Esophagus squamous epithelium (tissue), 5 donors: ENCODE data around the gene KCNJ2. TPM values are rescaled to one million over a fixed set of nuclear protein-coding genes. Genes with fewer than 3 reads are reported as not detected.

Experiments used
- DNase-seq: peaks from one replicate; lab custom pipeline; 2025; lab: John Stamatoyannopoulos, UW
- H3K27ac ChIP-seq, 4 donors: fragments of 200-600 bp; sonication (generic); one replicate each; pipeline ENCODE4 v1.5.1; 2016 to 2019; ENCODE audit warnings: mild to moderate bottlenecking in 1 of 4
- H3K27me3 ChIP-seq, 4 donors: fragments of 200-600 bp; sonication (generic); 1 replicate in 3 of 4; 2 replicates in 1 of 4; pipeline versions ENCODE4 v1.5.1 to v1.6.0; 2017 to 2021; ENCODE audit warnings: antibody characterized with exemption in 1 of 4
- H3K36me3 ChIP-seq, 3 donors: fragments of 200-600 bp; sonication (generic); one replicate each; pipeline ENCODE4 v1.5.1; 2016 to 2019
- H3K4me1 ChIP-seq, 3 donors: fragments of 200-600 bp; sonication (generic); one replicate each; pipeline ENCODE4 v1.5.1; 2017 to 2019
- H3K4me3 ChIP-seq, 4 donors: fragments of 200-600 bp; sonication (generic); 1 replicate in 3 of 4; 2 replicates in 1 of 4; pipeline ENCODE4 v1.5.1; 2016 to 2019; ENCODE audit warnings: mild to moderate bottlenecking in 2 of 4, moderate library complexity in 1 of 4
- H3K9me3 ChIP-seq, 3 donors: fragments of 200-600 bp; sonication (generic); one replicate each; pipeline ENCODE4 v1.5.1; 2016 to 2019
- POLR2A ChIP-seq, 4 donors: fragments of 450-650 bp; IDR thresholded peaks; one replicate each; pipeline ENCODE4 v1.6.1; 2017; ENCODE audit warnings: antibody characterized with exemption in 4 of 4, mild to moderate bottlenecking in 4 of 4, moderate library complexity in 3 of 4
- WGBS, 2 donors: methylation state at CpG; one replicate each; pipeline ENCODE4 v1.1.5; 2018; 5-methylcytosine and 5-hydroxymethylcytosine counted together
- intact Hi-C: fragments of 100-400 bp; cut with DNase I; formaldehyde crosslinking; loops from one replicate; pipeline ENCODE4 v1.15.0; 2022
- total RNA-seq, 4 donors: library from RNA; depleted of rRNA; stranded (reverse); fragments of >200 nt; gene quantifications; one replicate each; pipeline ENCODE4 v1.1.0, GENCODE V29; 2016
- TF ChIP-seq, protein P1 (sequence below), 6 experiments: fragments of 450-650 bp in 4 of 6; fragments of 200-600 bp in 2 of 6; sonication (generic) in 2 of 6; IDR thresholded peaks; one replicate each; pipeline ENCODE4 v1.5.1; 2016 to 2019; ENCODE audit warnings: antibody characterized with exemption in 6 of 6, mild to moderate bottlenecking in 4 of 6, moderate library complexity in 4 of 6
- donor health status: DM: yes; HTN: yes; CAD: no.

Gene KCNJ2
- total RNA-seq, 4 donors from 2014 or later, result 4.8 to 13.5 (median 8.0) TPM

DNA sequence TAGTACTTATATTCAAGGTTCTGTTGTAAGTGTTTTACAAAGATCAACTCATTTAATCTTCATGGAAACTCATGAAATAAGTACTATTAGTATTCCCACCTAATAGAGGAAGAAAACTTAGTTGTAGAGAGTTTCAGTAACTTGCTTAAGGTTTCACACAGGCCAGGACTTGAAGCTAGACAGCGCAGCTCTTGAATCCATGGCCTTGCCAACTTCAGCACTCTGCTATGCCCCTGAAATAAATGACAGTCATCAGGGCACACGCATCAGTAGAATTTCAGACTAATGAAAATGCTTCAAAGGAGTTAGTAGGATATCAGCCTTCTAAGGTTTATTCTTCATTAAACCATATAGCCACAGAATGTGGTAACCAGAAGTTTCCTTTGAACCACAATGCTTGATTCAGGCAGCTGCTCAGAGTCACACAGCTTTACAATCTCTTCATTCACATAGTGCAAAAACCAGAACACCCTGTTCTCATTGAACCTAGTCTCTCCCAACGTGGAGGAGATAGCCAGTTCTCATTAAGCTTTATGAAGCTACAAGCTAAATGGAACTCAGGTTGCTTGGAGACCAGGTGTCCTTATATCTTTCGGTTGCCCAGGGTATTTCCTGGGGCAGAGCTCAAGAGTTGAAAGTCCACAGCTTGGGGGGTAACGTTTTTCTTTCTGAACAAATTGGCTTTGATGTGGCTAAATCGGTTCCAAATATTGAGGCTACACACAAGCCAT lies 39.7 kb downstream of the KCNJ2 start:
- Histone ChIP-seq H3K9me3 (no peaks in the 10 kb centered on the region), H3K4me1 (peaks cover 0 to 35% (median 0%) of the 10 kb centered on the region in 3 donors), H3K4me3 (no peak overlapping the region), H3K27ac (no peak overlapping the region), H3K27me3 (no peaks in the 10 kb centered on the region), H3K36me3 (no peaks in the 10 kb centered on the region)
- intact Hi-C loops, result no loop called here
- WGBS, 2 donors, result 65% methylated on average over 6 of the region's 6 CpGs
- no peak for TF ChIP-seq POLR2A (IDR thresholded peaks at IDR 0.05)
- TF ChIP-seq, protein P1, sequence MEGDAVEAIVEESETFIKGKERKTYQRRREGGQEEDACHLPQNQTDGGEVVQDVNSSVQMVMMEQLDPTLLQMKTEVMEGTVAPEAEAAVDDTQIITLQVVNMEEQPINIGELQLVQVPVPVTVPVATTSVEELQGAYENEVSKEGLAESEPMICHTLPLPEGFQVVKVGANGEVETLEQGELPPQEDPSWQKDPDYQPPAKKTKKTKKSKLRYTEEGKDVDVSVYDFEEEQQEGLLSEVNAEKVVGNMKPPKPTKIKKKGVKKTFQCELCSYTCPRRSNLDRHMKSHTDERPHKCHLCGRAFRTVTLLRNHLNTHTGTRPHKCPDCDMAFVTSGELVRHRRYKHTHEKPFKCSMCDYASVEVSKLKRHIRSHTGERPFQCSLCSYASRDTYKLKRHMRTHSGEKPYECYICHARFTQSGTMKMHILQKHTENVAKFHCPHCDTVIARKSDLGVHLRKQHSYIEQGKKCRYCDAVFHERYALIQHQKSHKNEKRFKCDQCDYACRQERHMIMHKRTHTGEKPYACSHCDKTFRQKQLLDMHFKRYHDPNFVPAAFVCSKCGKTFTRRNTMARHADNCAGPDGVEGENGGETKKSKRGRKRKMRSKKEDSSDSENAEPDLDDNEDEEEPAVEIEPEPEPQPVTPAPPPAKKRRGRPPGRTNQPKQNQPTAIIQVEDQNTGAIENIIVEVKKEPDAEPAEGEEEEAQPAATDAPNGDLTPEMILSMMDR (IDR thresholded peaks at IDR 0.05), result no peak
- DNase-seq, result no peak

DNA sequence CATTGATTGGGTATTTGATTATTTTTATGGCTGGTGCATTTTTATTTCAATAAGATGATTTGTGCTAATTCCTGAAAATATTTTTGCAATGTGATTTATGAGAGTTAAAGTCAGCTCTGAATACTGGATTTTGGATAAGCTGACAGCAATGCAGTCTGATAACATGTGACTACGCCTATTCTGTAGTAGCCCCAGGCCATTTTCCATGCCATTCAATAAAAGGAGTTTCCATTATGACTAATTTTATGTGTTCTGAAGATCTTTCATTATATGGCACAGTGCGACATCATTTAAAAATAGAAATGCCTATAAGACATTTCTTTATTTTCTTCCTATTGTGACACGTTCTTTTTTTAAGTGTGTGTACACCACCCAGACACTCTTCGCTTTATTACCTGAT lies 46.3 kb downstream of the KCNJ2 start:
- DNase-seq, result no peak
- Histone ChIP-seq H3K4me3 (no peak overlapping the region), H3K4me1 (no peaks in the 10 kb centered on the region), H3K27ac (no peak overlapping the region), H3K36me3 (no peaks in the 10 kb centered on the region), H3K9me3 (no peaks in the 10 kb centered on the region), H3K27me3 (no peaks in the 10 kb centered on the region)
- TF ChIP-seq, protein P1 (IDR thresholded peaks at IDR 0.05), result no peak
- TF ChIP-seq POLR2A (IDR thresholded peaks at IDR 0.05), result no peak
- intact Hi-C loops, result no loop called here
- whole genome bisulfite sequencing, 2 donors, result 49 to 63% methylated on average over 4 of the region's 4 CpGs

DNA sequence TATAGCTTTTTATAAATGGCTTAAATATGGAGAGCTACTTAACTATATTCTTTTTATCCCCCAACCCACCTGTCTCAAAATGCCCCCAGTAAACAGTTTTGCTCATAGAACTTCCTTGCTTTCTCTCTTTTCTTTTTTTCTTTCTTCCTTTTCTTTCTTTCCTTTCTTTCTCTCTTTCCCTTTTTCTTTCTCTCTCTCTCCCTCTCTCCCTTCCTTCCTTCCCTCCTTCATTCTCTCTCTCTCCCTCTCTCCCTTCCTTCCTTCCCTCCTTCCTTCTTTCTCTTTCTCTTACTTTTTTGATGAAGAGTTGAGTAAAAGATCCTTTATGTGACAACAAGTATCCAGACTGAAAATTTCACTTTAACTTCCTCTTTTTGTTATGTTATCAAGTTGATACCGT lies 48.2 kb downstream of the KCNJ2 start:
- WGBS, 2 donors, result 58 to 73% methylated on average over 1 of the region's 1 CpG
- Histone ChIP-seq H3K36me3 (no peaks in the 10 kb centered on the region), H3K27me3 (no peaks in the 10 kb centered on the region), H3K27ac (no peak overlapping the region), H3K9me3 (no peaks in the 10 kb centered on the region), H3K4me1 (no peaks in the 10 kb centered on the region), H3K4me3 (no peak overlapping the region)
- DNase-seq, result no peak
- intact Hi-C loops, result no loop called here
- no peak for TF ChIP-seq POLR2A (IDR thresholded peaks at IDR 0.05)
- TF ChIP-seq, protein P1 (IDR thresholded peaks at IDR 0.05), result no peak

DNA sequence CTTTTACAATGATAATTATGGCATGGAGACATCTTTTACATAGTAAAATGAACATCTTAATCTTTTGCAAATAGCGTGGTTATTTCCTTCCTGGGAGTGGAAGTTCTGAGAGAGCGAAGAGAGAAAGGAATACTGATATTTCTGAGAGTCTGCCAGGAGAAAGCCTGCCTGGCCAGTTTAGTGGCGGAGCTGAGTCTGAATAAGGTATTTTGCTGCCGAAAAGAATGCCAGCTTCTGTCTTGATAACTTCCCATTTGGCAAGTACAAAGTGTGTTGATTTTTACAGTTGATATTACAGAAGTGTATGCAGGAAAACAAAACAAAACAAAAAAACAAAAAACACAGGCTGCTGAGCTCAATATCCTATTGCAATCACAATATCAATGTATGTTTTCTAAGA lies 55.9 kb downstream of the KCNJ2 start:
- H3K4me3 ChIP-seq, result no peak overlapping the region
- no peaks in the 10 kb centered on the region for H3K27me3 ChIP-seq
- TF ChIP-seq POLR2A (IDR thresholded peaks at IDR 0.05), result no peak
- TF ChIP-seq, protein P1 (IDR thresholded peaks at IDR 0.05), result no peak
- no peaks in the 10 kb centered on the region for H3K36me3 ChIP-seq
- DNase-seq, result no peak
- intact Hi-C loops, result no loop called here
- WGBS, 2 donors, result 43 to 45% methylated on average over 4 of the region's 4 CpGs
- H3K9me3 ChIP-seq, result no peaks in the 10 kb centered on the region
- no peak overlapping the region for H3K27ac ChIP-seq
- peaks cover 0 to 17% (median 0%) of the 10 kb centered on the region in 3 donors for H3K4me1 ChIP-seq

Other genes starting within 250 kb of the KCNJ2 start
- under 1 TPM in 1 of 4 donors, not detected in 3; 0.44 TPM for gene KCNJ16, start 94.3 kb upstream of the KCNJ2 start, total RNA-seq